Mesothelial cell of epicardium (in vitro differentiated cells): Measurements from ENCODE around the gene TFDP1. TPM values are rescaled to one million over a fixed set of nuclear protein-coding genes. Genes with fewer than 3 reads are reported as not detected.
"Not testable (repeated sequence)": the region's sequence is repeated elsewhere in the genome, so short reads cannot be mapped to it uniquely, and the experiment has no call there.

Experiments
- DNase-seq, 2 experiments: peaks; one replicate each; pipeline ENCODE4 v3.0.0; 2021; ENCODE audit warnings: low spot score in 2 of 2; ENCODE audit not compliant: unreplicated experiment in 2 of 2
- H3K27ac Mint-ChIP-seq: 2 replicates; pipeline ENCODE4 v1.8.0; 2021; ENCODE audit warnings: mixed read lengths
- H3K27me3 Mint-ChIP-seq: 2 replicates; pipeline ENCODE4 v1.8.0; 2021; ENCODE audit warnings: low read depth, mixed read lengths
- H3K36me3 Mint-ChIP-seq: 2 replicates; pipeline ENCODE4 v1.8.0; 2021; ENCODE audit warnings: mixed read lengths
- H3K4me1 Mint-ChIP-seq: 2 replicates; pipeline ENCODE4 v1.8.0; 2021; ENCODE audit warnings: mixed read lengths
- H3K4me3 Mint-ChIP-seq: 2 replicates; pipeline ENCODE4 v1.8.0; 2021; ENCODE audit warnings: mild to moderate bottlenecking, moderate library complexity, mixed read lengths
- H3K9me3 Mint-ChIP-seq: 2 replicates; pipeline ENCODE4 v1.8.0; 2021; ENCODE audit warnings: mixed read lengths
- CTCF ChIP-seq: fragments of 200-600 bp; sonication (generic); IDR thresholded peaks from one replicate; pipeline ENCODE4 v1.5.0; 2021; ENCODE audit warnings: antibody characterized with exemption; ENCODE audit not compliant: unreplicated experiment
- total RNA-seq: library from RNA; stranded (reverse); gene quantifications from 3 replicates; pipeline ENCODE4 v1.2.1, GENCODE V29; 2021

TFDP1 gene
- total RNA-seq, 1 donor from 2014 or later, result 52.6 TPM

GRCh38 chr13:113591750-113592149, 7.2 kb downstream of the TFDP1 start:
- Mint-ChIP-seq H3K36me3 (peaks cover 24% of the 10 kb centered on the region), H3K4me1 (no peaks in the 10 kb centered on the region), H3K27ac (no peak overlapping the region), H3K9me3 (no peaks in the 10 kb centered on the region), H3K27me3 (no peaks in the 10 kb centered on the region), H3K4me3 (no peak overlapping the region)
- TF ChIP-seq CTCF, result no peak
- peak in 1 of 2 experiments; percentile 26 for DNase-seq

- peaks cover 30% of the 10 kb centered on the region for H3K36me3 Mint-ChIP-seq
Measured at GRCh38 chr13:113592571-113592970, 8.0 kb downstream of the TFDP1 start.

GRCh38 chr13:113594066-113594821, 9.7 kb downstream of the TFDP1 start:
- not testable (repeated sequence) for H3K27ac Mint-ChIP-seq, H3K27me3 Mint-ChIP-seq, H3K9me3 Mint-ChIP-seq, H3K4me1 Mint-ChIP-seq, H3K4me3 Mint-ChIP-seq
- peak in 1 of 2 experiments; percentile 7 for DNase-seq
- peaks cover 44% of the 10 kb centered on the region for H3K36me3 Mint-ChIP-seq

More at GRCh38 chr13:113592571-113592970, 8.0 kb downstream of the TFDP1 start:
- H3K4me1 Mint-ChIP-seq, result no peaks in the 10 kb centered on the region
- H3K27me3 Mint-ChIP-seq, result no peaks in the 10 kb centered on the region
- H3K9me3 Mint-ChIP-seq, result no peaks in the 10 kb centered on the region
- no peak for DNase-seq
- no peak overlapping the region for H3K27ac Mint-ChIP-seq
- H3K4me3 Mint-ChIP-seq, result no peak overlapping the region
- TF ChIP-seq CTCF, result no peak

GRCh38 chr13:113595131-113595530, 10.6 kb downstream of the TFDP1 start:
- Mint-ChIP-seq H3K9me3 (peaks cover 11% of the 10 kb centered on the region), H3K27me3 (no peaks in the 10 kb centered on the region), H3K36me3 (peaks cover 49% of the 10 kb centered on the region), H3K4me3 (no peak overlapping the region), H3K27ac (no peak overlapping the region), H3K4me1 (no peaks in the 10 kb centered on the region)
- TF ChIP-seq CTCF, result no peak
- no peak for DNase-seq

GRCh38 chr13:113596321-113597200, 12.0 kb downstream of the TFDP1 start:
- no peak for DNase-seq
- no peak overlapping the region for H3K27ac Mint-ChIP-seq
- no peaks in the 10 kb centered on the region for H3K4me1 Mint-ChIP-seq
- no peaks in the 10 kb centered on the region for H3K27me3 Mint-ChIP-seq
- H3K4me3 Mint-ChIP-seq, result no peak overlapping the region
- no peak for TF ChIP-seq CTCF
- peaks cover 44% of the 10 kb centered on the region for H3K36me3 Mint-ChIP-seq
- H3K9me3 Mint-ChIP-seq, result peaks cover 11% of the 10 kb centered on the region
